Measurements from ENCODE around the gene MYO5C. TPM values are rescaled to one million over a fixed set of nuclear protein-coding genes. Genes with fewer than 3 reads are reported as not detected.

Gene MYO5C
- total RNA-seq, 1 experiment from 2014 or later, result 28.2 TPM

DNA sequence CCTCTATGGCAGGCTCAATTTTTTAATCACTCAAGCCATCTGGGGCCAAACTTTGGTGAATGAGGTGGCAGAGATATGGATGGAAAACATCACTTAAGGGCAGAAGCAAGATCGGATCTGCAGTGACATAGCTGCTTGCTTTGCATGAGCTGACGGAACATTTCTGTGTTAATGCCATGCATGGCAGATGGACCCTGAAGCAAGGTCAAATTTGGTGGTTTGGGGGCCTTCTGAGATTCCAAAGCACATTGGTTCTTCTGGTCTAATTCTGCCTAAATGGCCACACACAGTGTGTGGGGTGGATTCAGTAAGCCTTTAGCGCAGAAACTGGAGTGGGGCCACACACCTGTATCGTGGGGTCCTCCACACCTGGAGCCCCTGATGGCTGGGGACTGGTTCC is 144.7 kb downstream of the MYO5C start:
- H3K27me3 ChIP-seq (ENCODE audit: control insufficient read depth, insufficient read depth, low read length), result no peaks in the 10 kb centered on the region
- POLR2A ChIA-PET, result no interaction called here
- DNase-seq (ENCODE audit: low read depth, low spot score) (no peak), ATAC-seq (no peak)
- H3K4me3 ChIP-seq (ENCODE audit: low read depth in 2 of 2, low read length in 2 of 2), result no peak overlapping the region
- no peak overlapping the region for H3K27ac ChIP-seq (ENCODE audit: low read length)
- no peaks in the 10 kb centered on the region for H3K4me1 ChIP-seq (ENCODE audit: control insufficient read depth, insufficient read depth, low read length)
- H3K36me3 ChIP-seq (ENCODE audit: control insufficient read depth, insufficient read depth, low read length), result no peaks in the 10 kb centered on the region; the same call in 1 of the 2 replicates
- in situ Hi-C loops (cut with HindIII; ENCODE audit: low pct_unique_long_range_greater_than_20kb, low sequenced_read_pairs), result no loop called here
- BruUV-seq (replicated peaks), result no TSS peak
- no peaks in the 10 kb centered on the region for H3K9me3 ChIP-seq (ENCODE audit: control insufficient read depth, insufficient read depth, low read depth, low read length)
- TF ChIP-seq POLR2AphosphoS5 (IDR thresholded peaks at IDR 0.05; ENCODE audit: low read depth, low read length), result no peak
- CTCF ChIA-PET, result no interaction called here
- intact Hi-C loops (cut with micrococcal nuclease; ENCODE audit: unreplicated experiment), result no loop called here

DNA sequence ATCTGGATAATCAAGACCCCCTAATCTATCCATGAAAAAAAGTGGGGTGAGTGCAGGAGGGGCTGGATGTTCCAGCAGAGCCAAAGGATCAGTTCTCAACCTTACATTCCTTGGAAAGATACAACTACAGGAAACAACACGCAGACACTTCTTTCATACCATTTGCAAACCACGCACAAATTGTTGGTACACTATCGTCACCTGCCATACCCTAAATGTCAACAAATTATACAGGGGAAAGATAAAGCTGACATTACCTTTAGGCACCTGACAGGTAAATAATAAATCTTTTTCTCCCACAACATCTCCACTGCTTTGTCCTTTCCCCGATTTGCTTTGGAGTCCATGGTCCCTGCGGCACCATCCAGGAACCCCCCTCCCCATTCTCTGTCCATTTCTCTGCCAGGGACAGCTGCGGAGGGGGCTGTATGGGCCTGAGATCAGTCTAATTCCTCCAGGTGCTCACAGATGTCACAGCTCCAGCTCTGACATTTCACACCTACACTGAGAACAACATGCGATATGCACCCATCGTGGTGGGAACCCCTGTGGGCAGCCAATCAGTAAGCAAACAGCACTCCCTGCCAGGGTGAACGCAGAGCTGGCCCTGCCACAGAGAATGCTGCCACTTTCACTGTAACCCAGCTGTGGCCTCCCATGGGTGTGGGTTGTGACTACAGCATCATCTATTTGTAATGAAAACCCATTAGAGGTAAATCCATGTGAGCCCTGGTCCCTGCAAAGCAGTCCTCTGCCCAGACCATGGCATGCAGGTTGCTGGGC is 145.4 kb downstream of the MYO5C start:
- DNase-seq (ENCODE audit: low read depth, low spot score) (no peak), ATAC-seq (no peak)
- TF ChIP-seq, protein P1, sequence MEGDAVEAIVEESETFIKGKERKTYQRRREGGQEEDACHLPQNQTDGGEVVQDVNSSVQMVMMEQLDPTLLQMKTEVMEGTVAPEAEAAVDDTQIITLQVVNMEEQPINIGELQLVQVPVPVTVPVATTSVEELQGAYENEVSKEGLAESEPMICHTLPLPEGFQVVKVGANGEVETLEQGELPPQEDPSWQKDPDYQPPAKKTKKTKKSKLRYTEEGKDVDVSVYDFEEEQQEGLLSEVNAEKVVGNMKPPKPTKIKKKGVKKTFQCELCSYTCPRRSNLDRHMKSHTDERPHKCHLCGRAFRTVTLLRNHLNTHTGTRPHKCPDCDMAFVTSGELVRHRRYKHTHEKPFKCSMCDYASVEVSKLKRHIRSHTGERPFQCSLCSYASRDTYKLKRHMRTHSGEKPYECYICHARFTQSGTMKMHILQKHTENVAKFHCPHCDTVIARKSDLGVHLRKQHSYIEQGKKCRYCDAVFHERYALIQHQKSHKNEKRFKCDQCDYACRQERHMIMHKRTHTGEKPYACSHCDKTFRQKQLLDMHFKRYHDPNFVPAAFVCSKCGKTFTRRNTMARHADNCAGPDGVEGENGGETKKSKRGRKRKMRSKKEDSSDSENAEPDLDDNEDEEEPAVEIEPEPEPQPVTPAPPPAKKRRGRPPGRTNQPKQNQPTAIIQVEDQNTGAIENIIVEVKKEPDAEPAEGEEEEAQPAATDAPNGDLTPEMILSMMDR (IDR thresholded peaks at IDR 0.05), result no peak
- Histone ChIP-seq H3K4me1 (ENCODE audit: control insufficient read depth, insufficient read depth, low read length) (no peaks in the 10 kb centered on the region), H3K27me3 (ENCODE audit: control insufficient read depth, insufficient read depth, low read length) (no peaks in the 10 kb centered on the region), H3K36me3 (ENCODE audit: control insufficient read depth, insufficient read depth, low read length) (no peaks in the 10 kb centered on the region; the same call in 1 of the 2 replicates), H3K4me3 (ENCODE audit: low read depth in 2 of 2, low read length in 2 of 2) (no peak overlapping the region), H3K9me3 (ENCODE audit: control insufficient read depth, insufficient read depth, low read depth, low read length) (no peaks in the 10 kb centered on the region), H3K27ac (ENCODE audit: low read length) (no peak overlapping the region)
- no TSS peak for BruUV-seq (replicated peaks)
- CTCF ChIA-PET, result no interaction called here
- in situ Hi-C loops (cut with HindIII; ENCODE audit: low pct_unique_long_range_greater_than_20kb, low sequenced_read_pairs) (no loop called here), intact Hi-C loops (cut with micrococcal nuclease; ENCODE audit: unreplicated experiment) (no loop called here)
- POLR2A ChIA-PET, result no interaction called here

DNA sequence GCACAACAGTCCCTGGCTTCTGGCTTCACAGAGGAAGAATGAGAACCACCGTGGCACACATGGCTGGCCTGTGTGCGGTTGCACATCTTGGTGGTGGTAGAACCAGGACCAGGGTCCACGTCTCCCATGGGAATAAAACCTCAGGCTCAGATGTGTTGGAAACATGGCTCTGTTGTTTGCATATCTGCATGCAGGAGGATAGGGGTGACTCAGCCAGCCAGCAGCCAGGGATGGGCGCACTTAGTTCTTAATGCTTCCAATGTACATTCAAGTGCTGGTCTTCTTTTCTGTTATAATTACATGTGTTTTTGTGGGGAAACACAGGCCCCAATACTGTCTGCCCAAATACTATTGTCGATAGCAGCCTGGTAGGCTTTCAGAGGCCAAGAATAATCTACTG is 147.2 kb downstream of the MYO5C start:
- Histone ChIP-seq H3K36me3 (ENCODE audit: control insufficient read depth, insufficient read depth, low read length) (peaks cover 2% of the 10 kb centered on the region; the same call in 1 of the 2 replicates), H3K27me3 (ENCODE audit: control insufficient read depth, insufficient read depth, low read length) (no peaks in the 10 kb centered on the region), H3K4me3 (ENCODE audit: low read depth in 2 of 2, low read length in 2 of 2) (no peak overlapping the region), H3K9me3 (ENCODE audit: control insufficient read depth, insufficient read depth, low read depth, low read length) (no peaks in the 10 kb centered on the region), H3K4me1 (ENCODE audit: control insufficient read depth, insufficient read depth, low read length) (no peaks in the 10 kb centered on the region), H3K27ac (ENCODE audit: low read length) (no peak overlapping the region)
- no peak for TF ChIP-seq TCF7L2 (IDR thresholded peaks at IDR 0.05; ENCODE audit: low read depth, low read length)
- no peak for TF ChIP-seq POLR2AphosphoS5 (IDR thresholded peaks at IDR 0.05; ENCODE audit: low read depth, low read length)
- TF ChIP-seq, protein P2, sequence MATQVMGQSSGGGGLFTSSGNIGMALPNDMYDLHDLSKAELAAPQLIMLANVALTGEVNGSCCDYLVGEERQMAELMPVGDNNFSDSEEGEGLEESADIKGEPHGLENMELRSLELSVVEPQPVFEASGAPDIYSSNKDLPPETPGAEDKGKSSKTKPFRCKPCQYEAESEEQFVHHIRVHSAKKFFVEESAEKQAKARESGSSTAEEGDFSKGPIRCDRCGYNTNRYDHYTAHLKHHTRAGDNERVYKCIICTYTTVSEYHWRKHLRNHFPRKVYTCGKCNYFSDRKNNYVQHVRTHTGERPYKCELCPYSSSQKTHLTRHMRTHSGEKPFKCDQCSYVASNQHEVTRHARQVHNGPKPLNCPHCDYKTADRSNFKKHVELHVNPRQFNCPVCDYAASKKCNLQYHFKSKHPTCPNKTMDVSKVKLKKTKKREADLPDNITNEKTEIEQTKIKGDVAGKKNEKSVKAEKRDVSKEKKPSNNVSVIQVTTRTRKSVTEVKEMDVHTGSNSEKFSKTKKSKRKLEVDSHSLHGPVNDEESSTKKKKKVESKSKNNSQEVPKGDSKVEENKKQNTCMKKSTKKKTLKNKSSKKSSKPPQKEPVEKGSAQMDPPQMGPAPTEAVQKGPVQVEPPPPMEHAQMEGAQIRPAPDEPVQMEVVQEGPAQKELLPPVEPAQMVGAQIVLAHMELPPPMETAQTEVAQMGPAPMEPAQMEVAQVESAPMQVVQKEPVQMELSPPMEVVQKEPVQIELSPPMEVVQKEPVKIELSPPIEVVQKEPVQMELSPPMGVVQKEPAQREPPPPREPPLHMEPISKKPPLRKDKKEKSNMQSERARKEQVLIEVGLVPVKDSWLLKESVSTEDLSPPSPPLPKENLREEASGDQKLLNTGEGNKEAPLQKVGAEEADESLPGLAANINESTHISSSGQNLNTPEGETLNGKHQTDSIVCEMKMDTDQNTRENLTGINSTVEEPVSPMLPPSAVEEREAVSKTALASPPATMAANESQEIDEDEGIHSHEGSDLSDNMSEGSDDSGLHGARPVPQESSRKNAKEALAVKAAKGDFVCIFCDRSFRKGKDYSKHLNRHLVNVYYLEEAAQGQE (IDR thresholded peaks at IDR 0.05; ENCODE audit: insufficient read depth in 1 of 2, low read depth in 2 of 2, low read length in 1 of 2), result no peak
- TF ChIP-seq, protein P1 (IDR thresholded peaks at IDR 0.05), result no peak
- intact Hi-C loops (cut with micrococcal nuclease; ENCODE audit: unreplicated experiment), result no loop called here
- DNase-seq (ENCODE audit: low read depth, low spot score) (no peak), ATAC-seq (no peak)
- BruUV-seq (replicated peaks), result no TSS peak
- ChIA-PET CTCF (no interaction called here), POLR2A (no interaction called here)
- in situ Hi-C loops (cut with HindIII; ENCODE audit: low pct_unique_long_range_greater_than_20kb, low sequenced_read_pairs), result no loop called here

All from Panc1 (cell line).